ENCODE results near the gene OSBP2.
A peak's percentile ranks its signal among the peaks of the same experiment; 100 is the strongest.
"Not testable (repeated sequence)": the region's sequence is repeated elsewhere in the genome, so short reads cannot be mapped to it uniquely, and the experiment has no call there.

The OSBP2 gene

DNA sequence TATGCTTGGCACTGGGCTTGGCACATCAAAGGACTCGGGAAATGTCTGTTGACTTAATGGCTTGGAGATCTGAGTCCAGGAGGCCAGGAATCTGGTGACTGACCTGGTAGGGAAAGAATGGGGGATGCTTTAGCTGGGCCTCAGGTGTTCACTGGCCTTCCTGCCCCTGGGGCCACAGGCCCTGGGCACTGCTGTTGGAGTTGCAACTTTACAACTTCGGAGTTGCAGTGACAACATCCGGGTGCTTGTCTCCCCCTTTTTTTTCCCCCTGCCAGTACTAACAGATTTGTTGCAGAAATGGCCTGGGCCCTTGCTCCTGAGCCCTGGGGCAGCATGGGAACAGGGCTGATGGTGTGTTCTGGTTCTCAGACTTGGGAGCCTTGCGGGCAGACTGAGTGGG lies 23.8 kb downstream of the OSBP2 start:
- DNase-seq (ENCODE audit: low read depth): no peak

DNA sequence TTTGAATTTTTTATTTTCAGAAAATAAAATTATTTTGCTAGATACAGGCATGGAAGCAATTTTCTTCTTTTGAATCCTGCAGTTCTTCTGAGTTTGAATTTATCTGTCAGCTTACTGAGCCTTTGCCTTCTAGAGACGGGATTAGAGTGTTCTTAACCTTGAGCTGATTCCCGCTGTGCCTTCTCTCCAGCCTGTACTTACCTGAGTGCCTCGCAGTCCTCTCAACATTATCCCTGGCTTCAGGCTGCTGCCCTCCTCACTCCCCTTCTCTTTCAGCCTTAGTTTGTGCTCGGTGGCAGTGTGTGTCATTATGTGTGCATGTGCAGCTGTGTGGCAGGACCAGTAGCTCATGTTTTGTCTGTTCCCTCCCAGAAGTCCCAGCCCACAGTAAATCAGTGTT lies 24.3 kb downstream of the OSBP2 start:
- no peak for DNase-seq (ENCODE audit: low read depth)

DNA sequence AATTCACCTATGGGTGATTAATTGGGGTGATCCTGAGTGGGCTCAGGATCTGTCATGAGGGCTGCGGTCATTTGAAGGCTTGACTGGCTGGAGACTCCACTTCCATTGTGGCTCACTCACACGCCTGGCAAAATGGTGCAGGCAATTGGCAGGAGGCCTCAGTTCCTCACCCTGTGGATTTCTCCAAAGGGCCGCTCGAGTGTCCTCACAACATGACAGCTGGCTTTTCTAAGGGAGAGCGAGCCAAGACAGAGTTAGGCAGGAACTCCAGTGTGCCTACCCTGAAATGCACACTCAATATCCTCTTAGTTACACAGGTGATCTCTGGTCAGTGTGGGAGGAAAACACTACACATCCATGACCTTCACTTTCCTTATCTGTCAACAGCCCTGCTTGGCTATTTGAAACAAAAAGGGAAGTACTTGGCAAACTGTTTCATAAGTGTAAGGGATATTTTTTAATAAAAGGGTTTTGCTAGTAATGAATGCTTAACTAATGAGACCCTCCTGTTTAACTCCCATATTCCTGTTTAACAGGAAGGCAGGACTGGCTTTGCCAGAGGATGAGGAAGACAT lies 25.7 kb downstream of the OSBP2 start:
- no peak for DNase-seq (ENCODE audit: low read depth)

DNA sequence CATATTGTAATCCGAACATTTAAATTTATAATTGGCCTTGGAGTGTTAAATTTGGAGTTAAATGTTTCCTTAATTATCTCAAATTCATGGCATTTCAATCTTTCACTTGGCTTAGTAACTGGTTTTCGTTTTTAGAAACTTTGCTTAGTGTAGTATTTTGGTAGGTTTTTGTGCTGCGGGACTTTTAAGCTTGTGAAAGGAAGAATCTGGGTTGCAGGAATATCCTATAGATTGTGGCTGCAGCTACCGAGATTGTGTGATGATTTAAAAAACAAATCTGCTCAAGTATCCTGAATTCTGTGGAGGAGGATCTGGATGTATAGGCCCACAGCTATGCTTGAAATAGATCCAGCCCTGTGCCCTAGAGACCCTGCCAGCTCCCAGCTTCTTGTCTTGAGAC lies 27.1 kb downstream of the OSBP2 start:
- no peak for DNase-seq (ENCODE audit: low read depth)

DNA sequence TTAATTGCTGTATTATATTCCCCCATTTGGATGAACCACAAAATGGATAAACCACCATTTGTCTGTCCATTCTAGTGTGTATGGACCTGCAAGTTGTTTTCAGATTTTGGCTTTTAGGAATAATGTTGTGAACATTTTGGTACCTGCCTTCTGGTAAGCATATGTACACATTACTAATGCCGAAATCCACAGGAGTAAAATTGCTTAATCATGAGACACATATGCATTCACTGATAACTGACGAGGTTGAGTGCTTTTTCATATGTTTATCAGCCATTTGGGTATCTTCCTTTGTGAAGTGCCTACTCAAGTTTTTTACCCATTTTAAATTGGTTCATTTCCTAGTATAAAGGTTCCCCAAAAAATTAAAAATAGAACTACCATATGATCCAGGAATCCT lies 34.2 kb downstream of the OSBP2 start:
- no peak for DNase-seq (ENCODE audit: low read depth)

DNA sequence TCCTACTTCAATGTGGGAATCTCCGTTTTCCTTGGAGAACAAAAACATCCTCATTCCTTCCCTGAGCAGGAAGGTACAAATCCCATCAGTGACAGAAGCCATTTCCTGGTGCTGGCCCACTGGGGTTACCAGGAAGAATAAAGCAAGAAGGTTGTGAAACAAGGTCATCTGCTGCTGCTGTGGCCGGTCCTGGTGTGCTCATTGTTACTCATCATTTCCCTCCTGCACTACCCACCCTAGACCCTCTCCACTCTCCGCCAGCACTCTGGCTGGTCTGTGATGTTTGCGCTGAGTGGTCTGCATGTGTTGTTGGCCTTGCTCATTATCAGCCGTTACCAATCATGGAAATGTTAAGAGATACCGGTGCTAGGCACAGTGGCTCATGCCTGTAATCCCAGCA lies 37.0 kb downstream of the OSBP2 start:
- no peak for DNase-seq (ENCODE audit: low read depth)

DNA sequence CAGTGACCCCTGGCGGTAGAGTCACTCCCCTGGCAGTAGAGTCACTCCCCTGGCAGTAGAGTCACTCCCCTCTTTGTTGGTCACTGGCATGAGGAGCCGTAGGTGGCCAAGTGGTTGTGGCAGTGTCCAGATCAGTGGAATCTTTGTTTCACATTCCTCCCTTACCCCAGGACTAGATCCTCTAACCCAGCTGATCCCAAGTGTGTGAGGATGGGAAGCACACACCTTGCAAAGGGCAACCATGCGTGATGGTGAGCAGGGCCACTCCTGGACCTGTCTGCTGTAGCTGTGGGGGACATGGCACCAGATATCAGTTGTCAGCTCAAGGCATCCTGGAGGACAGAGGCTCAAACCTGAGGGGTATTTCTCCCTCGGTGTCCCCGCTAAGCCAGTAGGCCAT lies 37.8 kb downstream of the OSBP2 start:
- no peak for DNase-seq (ENCODE audit: low read depth)

DNA sequence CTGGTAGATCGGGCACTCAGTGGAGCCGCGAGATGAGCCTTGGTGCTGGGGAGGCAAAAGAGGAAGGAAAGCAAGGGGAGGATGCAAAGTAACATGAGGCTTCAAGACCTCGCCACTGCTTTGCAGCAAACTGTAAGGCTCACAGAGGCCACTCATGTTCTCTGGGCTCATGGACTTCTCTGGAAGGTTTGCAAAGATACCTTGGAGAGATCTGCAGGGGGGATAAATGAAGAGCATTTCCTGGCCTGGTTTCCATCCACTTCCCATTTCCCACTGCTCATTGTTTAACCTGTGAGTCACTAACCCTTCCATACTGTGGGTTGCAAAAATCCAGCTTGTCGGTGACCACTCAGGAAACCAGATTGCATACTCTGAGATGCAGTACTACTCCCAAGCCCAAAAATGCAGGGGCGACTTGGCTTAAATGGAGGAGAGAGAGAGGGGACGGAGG lies 38.5 kb downstream of the OSBP2 start:
- DNase-seq (ENCODE audit: low read depth): no peak

DNA sequence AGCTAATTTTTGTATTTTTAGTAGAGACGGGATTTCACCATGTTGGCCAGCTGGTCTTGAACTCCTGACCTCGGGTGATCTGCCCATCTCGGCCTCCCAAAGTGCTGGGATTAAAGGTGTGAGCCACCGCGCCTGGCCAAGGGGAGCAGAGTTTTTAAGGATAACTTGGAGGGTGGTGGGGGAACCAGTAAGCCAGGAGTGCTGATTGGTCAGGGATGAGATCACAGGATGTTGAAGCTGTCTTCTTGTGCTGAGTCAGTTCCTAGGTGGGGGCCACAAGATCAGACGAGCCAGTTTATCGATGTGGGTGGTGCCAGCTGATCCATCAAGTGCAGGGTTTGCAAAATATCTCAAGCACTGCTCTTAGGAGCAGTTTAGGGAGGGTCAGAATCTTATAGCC lies 45.3 kb downstream of the OSBP2 start:
- DNase-seq (ENCODE audit: low read depth): not testable (repeated sequence)

DNA sequence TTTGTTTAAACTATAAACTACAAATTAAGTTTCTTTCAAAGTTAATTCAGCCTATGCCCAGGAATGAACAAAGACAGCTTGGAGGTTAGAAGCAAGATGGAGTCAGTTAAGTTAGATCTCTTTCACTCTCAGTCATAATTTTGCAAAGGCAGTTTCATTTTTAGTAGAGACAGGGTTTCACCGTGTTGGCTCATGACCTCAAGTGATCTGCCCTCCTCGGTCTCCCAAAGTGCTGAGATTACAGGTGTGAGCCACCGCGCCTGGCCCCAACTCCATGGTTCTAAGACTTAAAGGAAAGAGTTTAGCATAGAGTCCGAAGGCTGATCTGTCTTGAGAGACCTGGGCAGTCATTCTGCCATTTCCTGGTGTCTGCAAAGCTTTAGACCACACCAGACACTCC lies 45.8 kb downstream of the OSBP2 start:
- not testable (repeated sequence) for DNase-seq (ENCODE audit: low read depth)

DNA sequence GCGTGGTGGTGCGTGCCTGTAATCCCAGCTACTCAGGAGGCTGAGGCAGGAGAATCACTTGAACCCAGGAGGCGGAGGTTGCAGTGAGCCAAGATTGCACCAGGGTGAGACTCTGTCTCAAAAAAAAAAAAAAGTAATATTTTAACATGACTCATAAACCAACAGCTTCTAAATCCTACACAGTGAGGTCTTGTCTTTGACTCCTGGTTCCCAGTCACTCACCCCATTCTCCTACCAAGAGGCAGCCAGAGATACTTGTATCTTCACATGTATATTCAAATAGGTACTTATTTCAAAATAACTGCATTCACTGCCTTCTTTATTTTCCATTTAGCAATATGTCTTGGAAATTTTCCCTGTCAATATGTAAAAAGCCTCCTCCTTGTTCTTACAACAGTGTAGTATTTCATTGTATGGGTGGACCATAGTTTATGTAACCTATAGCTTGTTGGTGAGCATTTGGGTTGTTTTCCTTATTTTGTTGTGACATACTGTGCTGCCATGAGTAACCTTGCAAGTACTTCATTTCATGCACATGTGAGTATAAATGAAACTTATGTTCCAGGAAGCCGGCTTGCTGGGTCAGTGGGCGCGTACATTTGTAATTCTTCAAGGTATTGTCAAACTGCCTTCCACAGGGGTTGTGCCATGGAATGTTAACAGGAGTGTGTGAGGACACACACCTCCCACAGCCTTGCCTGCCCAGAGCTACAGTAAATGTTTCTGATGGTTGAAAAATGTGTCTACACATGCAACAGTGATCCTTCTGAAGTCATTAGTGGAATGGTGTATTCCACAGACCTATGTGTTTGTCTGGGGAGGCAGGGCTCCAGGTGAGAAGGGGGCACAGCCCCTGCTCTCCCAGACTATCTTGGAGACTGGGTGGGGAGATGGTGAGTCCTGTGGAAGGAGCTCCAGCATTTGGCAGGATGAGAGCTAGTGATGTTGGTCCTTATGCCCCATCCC lies 47.9 kb downstream of the OSBP2 start:
- DNase-seq (ENCODE audit: low read depth): no peak

DNA sequence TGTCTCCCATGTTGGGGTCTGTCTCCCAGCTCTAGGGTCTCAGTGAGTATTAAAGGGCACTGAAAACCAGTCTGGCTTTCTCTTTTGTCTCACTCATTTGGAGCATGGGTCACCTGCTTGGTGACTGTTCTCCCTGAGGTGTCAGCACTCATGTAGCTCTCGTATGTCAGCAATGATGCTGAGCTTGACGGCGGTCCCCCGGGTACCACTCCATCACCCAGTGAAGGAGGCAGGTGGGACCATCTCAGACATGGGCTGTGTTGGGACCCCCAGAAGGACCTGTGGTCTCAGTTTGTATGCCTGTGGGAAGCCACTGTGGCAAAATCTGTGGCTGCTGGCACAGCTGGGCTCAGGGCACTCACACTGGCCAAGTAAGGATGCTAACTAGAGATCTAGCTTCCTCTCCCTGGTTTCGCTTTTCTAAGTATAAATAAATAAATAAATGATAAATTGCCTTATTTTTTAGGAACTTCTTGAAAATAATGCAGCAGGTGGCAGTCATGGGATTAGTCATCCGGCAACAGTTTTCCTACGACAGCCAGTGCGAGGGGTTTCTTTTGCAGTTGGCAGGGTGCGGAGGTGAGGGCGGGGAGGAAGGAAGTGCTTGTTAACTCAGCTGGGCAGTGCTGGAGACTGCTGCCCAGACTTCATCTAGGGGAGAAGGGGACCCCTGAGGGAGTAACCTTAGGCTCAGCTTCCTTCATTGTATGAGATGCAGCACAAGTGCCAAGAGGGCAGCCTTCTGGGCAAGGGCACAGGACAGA lies 48.8 kb downstream of the OSBP2 start:
- DNase-seq (ENCODE audit: low read depth): no peak

DNA sequence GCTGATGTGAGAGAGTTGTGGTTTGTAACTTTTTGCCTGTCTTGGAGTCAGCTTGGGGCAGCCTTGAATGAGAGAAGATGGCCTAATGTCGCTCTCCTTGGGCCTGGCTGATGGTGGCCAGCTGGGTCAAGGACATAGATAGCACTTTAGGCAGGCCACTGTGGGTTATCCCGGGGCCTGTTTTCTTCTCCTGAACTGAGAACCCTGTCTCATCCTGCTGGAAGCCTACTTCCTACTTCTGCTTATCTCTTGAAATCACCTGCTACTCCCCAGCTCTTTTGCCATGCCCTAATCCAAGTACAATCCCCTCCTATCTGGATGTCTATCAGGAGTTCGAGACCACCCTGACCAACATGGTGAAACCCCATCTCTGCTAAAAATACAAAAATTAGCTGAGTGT lies 49.5 kb downstream of the OSBP2 start:
- DNase-seq (ENCODE audit: low read depth): no peak

DNA sequence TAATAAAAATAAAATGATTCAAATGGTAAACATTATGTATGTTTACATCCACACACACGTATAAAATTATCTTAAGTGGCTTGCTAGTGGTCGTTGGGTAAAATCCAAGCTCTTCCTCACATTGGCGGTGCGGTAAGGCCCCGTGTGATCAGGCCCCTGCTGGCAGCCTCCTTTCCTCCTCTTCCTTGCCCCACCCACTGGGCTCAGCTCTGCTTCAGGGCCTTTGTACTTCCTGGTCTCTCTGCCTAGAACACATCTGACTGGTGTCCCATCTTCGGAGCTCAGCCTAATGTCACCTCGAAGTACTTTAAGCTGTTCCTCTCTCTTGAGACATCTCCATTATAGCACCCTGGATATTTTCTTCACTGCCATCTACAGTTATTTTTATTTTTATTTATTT lies 52.8 kb downstream of the OSBP2 start:
- no peak for DNase-seq (ENCODE audit: low read depth)

DNA sequence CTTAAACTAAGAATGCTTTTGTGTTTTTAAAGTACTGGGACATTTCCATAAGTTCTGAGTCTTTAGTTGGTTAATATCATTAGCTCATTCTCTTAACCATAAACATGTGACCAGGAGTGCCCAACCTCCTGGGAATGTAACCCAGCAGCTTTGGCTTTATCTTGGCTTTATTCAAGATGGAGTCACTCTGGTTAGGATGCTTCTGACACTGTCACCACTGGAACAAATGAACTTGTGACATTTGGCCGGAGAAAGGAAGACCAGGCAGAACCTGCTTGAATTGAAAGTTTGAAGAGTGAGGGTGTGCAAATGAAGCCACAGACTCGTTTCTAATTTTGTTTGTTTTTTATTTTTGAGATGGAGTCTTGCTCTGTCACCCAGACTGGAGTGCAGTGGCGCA lies 54.6 kb downstream of the OSBP2 start:
- DNase-seq (ENCODE audit: low read depth): no peak

DNA sequence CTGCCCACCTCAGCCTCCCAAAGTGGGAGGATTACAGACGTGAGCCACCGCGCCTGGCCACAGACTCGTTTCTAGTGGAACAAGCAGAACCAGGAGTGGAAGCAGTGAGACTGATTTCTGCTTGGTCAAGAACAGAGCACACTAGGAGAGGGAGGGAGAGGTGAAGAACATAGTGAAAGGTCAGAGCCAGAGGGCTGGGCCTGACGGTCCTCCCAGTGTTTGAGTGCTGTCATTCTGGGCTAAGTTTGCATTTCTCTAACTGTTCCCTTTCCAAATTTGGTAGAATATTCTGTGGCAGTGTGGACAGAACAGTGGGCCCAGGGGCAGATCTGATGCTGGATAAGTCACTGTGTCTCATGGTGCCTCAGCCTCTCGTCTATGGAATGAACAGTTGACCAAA lies 55.2 kb downstream of the OSBP2 start:
- DNase-seq (ENCODE audit: low read depth): no peak

DNA sequence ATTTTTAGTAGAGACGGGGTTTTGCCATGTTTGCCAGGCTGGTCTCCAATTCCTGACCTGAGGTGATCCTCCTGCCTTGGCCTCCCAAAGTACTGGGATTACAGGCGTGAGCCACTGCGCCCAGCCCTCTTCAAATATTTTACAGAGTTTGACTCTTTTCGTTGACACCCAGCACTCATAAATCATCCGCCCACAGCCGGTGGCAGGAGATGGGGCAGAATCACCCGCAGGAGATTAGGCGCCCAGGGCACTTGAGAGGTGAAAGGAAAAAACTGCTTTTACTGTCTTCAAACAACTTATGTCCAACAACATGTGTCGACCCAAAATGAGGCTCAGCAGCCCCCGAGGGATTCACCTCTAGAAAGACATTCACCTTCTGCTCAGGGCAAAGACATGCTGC lies 56.9 kb downstream of the OSBP2 start:
- DNase-seq (ENCODE audit: low read depth): no peak

DNA sequence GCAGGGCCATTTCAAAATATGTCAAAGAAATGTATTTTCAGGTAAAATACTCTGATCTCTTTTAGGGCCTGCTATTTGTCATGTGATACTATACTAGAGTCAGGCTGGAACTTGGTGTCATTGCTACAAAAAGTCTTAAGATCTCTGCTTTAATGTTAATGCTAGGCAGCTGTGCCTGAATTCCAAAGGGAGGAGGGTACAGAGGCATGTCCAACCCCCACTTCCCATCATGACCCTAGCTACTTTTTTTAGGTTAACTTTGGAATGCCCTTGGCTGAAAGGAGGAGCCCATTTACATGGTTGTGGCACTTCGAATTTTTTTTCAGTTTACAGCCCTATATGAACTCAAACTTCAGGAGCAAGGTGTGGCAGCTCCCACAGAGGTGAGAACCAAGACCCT lies 58.1 kb downstream of the OSBP2 start:
- no peak for DNase-seq (ENCODE audit: low read depth)

DNA sequence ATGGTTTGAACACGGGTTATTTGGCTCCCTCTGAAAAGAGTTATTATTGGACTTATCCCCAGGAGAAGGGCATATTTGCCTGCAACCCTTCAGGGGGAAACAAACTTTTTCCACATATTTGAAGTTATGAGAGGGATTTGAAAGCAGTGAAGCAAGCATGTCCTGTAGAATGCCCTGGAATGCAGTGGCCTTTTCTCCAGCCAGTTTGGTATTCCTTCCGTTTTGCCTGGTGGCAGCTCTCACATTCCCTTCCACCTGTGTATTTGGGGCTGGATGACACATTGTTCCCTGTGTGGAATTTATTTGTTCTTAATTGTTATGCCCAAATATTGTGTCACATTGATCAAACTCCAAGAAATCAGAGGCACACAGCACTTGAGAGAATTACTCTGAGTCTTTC lies 59.0 kb downstream of the OSBP2 start:
- DNase-seq (ENCODE audit: low read depth): no peak

DNA sequence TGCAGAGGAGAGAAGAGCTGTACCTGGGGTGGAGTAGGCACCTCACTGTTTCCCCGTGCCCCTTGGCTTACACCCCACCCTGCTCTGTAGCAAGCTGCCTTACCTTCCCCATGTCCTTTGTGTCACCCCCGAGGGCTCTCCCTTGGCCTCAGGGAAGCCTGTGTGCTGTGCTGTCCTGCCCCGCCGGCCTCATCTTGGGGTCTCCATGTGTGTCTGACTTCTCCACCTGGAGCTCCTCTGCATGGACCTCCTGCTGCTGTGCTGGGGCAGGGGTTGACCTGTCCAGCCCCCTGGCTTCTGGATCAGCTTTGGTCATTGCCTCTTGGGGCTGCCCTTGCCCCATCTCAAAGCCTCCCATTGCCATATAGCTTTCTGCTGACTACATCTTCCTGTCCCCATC lies 59.8 kb downstream of the OSBP2 start:
- no peak for DNase-seq (ENCODE audit: low read depth)

DNA sequence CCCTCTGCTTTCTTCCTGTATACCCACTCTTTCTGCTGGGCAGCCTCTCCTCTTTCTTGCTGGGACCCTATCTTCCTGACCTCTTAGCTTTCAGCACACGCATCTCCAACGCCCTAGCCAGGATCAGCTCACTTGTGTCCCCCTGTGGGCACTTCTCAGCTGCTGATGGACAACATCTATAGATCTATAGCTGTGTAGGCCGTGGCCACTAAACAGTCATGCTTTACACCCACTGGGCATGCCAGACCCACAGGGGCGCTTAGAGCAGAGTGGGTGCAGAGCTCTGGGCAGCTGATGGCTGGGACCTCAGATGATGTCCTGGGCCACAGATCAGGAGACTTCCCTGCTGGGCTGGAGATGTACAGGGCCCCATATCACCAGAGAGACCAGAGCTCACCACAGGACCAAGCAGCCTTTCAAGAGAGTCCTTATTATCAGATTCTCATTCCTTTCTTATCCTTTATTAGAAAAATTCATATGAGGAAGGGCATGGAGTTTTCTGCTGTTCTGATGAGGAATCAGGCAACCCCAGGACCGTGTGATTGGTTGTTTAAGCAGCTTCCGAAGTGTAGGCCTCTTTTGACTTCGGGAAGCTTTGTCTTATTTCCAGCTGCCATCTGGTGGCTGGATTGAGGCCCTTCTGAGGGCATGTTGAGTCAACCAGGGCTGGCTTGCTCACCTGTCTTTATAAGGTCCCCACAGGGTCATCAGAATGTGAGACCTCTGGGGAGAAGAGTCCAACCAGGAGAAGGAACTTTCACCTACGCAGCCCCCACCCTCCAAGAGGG lies 60.5 kb downstream of the OSBP2 start:
- DNase-seq (ENCODE audit: low read depth): peak; percentile 55

DNA sequence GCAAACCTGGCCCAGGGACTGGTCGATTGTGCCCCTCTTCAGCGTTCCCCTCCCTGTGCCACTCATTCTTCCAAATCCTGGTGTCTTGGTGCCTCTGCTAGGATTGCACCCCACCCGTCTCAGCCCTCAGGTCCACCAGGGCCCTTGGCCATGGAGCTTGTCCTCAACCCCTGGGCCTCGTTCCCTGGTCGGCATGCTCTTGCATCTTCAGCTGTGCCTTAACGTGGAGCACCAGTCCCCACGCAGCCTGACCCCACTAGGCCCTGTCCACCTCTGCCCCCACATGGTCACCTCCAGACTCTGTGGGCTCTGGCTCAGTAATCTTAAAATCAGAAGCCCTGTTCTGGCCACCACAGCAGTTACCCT lies 61.1 kb downstream of the OSBP2 start:
- no peak for DNase-seq (ENCODE audit: low read depth)

Measured in GM04504 (cell line).